Measurements from ENCODE around the gene MMP24OS.
"Not testable (repeated sequence)": the region's sequence is repeated elsewhere in the genome, so short reads cannot be mapped to it uniquely, and the experiment has no call there.

GRCh38 chr20:35262731-35263531, 15.0 kb downstream of the MMP24OS start:
- not testable (repeated sequence) for TF ChIP-seq EZH2 (IDR thresholded peaks at IDR 0.05; ENCODE audit: borderline replicate concordance, insufficient read depth, low read depth, low read length, poor library complexity, severe bottlenecking); CTCF (IDR thresholded peaks at IDR 0.05)

Data from B cell (primary cell).